Ammon's horn (tissue), 1 donor: ENCODE measurements around the gene CRY1.
A peak's percentile ranks its signal among the peaks of the same experiment; 100 is the strongest.
"Not testable (repeated sequence)": the region's sequence is repeated elsewhere in the genome, so short reads cannot be mapped to it uniquely, and the experiment has no call there.

Experiments used
- DNase-seq: peaks from one replicate; pipeline ENCODE4 v3.0.0-alpha.2; 2016; ENCODE audit warnings: low spot score

CRY1 gene

DNA sequence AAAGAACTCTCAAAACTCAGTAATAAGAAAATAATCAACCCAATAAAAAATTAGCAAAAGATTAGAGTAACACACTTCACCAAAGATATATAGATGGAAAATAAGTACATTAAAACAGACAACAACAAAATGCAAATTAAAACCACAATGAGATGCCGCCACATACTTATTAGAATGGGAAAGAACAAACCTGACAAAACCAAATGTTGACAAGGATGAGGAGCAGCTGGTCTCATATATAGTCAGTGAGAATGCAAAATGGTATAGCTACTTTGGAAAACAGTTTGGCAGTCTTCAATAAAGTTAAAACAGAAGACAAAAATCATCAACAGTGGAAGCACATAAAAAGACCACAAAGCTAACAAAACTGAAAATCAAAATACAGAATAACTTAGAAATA, 29.1 kb downstream of the CRY1 start:
- DNase-seq = no peak

GRCh38 chr12:107058190-107058589, 35.2 kb downstream of the CRY1 start:
- DNase-seq = no peak

DNA sequence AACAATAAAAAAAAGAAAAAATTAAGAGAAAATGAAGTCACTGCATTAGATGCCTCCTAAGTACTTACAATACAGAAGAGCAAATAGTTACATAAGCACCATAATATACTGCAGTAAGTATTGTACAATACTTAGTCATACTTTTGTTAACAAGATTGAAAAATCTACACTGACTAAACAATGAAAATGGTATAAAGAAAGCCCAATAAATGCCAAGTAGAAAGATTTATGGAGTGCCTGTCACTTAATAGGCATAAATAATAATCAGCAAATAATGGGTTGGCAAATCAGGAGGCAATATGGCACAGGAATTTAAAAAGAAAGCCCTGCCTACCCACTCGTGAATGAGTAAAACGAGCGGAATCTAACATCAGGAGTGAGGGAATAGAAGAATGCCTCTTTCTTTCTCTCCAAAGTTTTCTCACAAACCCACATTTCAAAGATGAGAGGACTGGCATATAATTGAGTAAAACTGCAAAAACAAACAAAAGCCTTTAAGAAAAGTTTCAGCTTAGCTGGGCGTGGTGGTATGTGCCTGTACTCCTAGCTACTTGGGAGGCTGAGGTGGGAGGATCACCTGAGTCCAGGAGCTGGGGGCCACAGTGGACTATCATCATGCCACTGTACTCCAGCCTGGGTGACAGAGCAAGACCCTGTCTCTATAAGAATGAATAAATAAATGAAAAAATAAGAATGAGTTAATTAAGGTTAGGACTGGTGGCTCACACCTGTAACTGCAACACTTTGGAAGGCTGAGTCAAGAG, 36.1 kb downstream of the CRY1 start:
- DNase-seq = no peak

DNA sequence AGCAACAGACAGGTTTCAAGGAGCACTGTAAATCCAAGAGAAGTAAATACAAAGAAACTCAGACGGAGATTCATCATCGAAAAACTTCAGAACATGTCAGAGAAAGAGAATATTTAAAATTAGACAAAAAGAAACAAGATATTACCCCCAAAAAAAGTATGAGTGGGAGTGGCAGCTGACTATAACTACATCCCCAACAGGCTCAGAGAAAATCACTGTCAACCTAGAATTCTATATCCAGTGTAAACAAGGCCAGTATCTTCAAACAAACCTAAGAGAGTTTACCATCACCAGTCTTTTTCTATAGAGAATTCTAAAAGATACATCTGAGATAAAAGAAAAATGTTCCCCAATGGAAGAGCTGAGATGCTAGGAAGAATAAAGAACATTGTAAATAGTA, 39.6 kb downstream of the CRY1 start:
- DNase-seq = no peak

DNA sequence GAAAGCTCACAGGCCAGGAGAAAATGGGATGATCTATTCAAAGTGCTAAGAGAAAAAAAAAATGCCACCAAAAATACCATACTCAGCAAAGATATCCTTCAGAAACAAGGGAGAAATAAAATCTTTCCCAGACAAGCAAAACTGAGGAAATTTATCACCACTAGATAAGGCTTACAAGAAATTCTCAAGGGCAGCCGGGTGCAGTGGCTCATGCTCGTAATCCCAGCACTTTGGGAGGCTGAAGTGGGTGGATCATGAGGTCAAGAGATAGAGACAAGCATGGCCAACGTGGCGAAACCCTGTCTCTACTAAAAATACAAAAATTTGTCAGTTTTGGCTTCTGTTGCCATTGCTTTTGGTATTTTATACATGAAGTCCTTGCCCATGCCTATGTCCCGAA, 48.2 kb downstream of the CRY1 start:
- no peak for DNase-seq

- no peak for DNase-seq
Measured at GRCh38 chr12:107042801-107043200, 50.5 kb downstream of the CRY1 start.

GRCh38 chr12:107035733-107036132, 57.6 kb downstream of the CRY1 start:
- no peak for DNase-seq

GRCh38 chr12:107033758-107034739, 59.3 kb downstream of the CRY1 start:
- no peak for DNase-seq

GRCh38 chr12:107032266-107032665, 61.1 kb downstream of the CRY1 start:
- DNase-seq = no peak

GRCh38 chr12:107031061-107031460, 62.3 kb downstream of the CRY1 start:
- no peak for DNase-seq

- no peak for DNase-seq
Measured at GRCh38 chr12:107029081-107029480, 64.3 kb downstream of the CRY1 start.

GRCh38 chr12:107027636-107028053, 65.7 kb downstream of the CRY1 start:
- peak; percentile 69 for DNase-seq

GRCh38 chr12:107026806-107027635, 66.3 kb downstream of the CRY1 start:
- DNase-seq = no peak

DNA sequence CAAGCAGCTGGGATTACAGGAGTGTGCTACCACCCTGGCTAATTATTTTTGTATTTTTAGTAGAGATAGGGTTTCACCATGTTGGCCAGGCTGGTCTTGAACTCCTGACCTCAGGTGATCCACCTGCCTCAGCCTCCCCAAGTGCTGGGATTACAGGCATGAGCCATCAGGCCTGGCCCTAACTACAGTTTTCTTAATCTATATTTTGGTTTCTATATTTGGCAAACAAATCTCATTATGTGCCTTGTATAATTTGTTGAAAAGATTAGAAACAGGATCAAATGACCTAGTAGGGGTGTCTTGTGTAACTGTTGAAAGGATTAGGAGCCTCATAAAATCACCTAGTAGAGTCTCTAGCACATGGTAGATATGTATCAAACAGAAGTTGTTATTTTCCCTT, 67.0 kb downstream of the CRY1 start:
- not testable (repeated sequence) for DNase-seq

GRCh38 chr12:107025671-107026070, 67.7 kb downstream of the CRY1 start:
- DNase-seq = no peak

- DNase-seq = no peak
Measured at GRCh38 chr12:107019546-107019945, 73.8 kb downstream of the CRY1 start.

DNA sequence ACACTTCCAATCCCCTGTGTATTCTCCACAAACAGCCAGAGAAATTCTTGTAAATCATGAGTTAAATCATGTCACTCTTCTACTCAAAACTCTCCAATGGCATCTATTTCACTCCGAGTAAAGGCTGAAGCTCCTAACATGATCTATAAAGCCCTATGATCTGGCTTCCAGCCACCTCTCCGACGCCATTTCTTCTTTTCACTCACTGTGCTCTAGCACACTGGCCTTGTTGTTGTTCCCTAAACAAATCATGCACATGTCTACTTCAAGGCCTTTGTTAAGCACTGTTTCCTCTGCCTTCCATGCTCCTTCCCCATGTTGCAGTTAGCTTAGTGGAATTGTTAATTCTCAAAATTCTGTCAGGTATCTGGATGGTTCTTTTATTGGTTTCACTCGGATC, 76.3 kb downstream of the CRY1 start:
- DNase-seq = no peak

- no peak for DNase-seq
Measured at GRCh38 chr12:107014055-107014454, 79.3 kb downstream of the CRY1 start.

- no peak for DNase-seq
Measured at GRCh38 chr12:107012736-107013425, 80.5 kb downstream of the CRY1 start.

- DNase-seq = no peak
Measured at GRCh38 chr12:107011519-107011918, 81.8 kb downstream of the CRY1 start.

DNA sequence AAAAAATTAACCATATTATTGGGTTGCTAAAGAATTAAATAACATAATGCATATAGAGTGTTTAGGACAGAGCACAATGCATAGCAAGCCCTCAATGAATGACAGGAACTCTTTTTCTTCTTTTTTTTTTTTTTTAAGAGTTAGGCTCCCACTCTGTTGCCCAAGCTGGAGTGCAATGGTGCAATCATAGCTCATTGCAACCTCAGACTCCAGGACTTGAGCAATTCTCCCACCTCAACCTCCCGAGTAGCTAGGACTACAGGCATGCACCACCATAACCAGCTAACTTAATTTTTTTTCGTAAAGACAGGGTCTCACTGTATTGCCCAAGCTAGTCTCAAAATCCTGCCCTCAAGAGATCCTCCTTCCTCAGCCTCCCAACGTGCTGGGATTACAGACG, 85.9 kb downstream of the CRY1 start:
- no peak for DNase-seq

DNA sequence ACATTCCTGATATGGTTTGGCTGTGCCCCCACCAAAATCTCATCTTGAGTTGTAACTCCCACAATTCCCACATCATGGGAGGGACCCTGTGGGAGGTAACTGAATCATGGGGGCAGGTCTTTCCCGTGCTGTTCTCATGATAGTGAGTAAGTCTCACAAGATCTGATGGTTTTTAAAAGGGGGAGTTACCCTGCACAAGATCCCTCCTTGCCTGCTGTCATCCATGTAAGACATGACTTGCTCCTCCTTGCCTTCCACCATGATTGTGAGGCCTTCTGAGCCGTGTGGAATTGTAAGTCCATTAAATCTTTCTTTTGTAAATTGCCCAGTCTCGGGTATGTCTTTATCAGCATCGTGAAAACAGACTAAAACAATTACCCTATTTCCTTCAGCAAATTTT, 90.7 kb downstream of the CRY1 start:
- not testable (repeated sequence) for DNase-seq
